Gastroesophageal sphincter (tissue), 4 donors: Measurements from ENCODE around the gene BCL2A1. TPM values are rescaled to one million over a fixed set of nuclear protein-coding genes. Genes with fewer than 3 reads are reported as not detected.

ENCODE experiments used
- ATAC-seq: fragments of 150-250 bp; one replicate; pipeline ENCODE4 v1.9.1; 2016; ENCODE audit warnings: mild to moderate bottlenecking, moderate library complexity
- H3K27ac ChIP-seq, 4 donors: fragments of 200-600 bp; sonication (generic) in 3 of 4; 1 replicate in 3 of 4; 2 replicates in 1 of 4; pipeline ENCODE4 v1.5.1; 2016 to 2019
- H3K27me3 ChIP-seq: fragments of 200-600 bp; sonication (generic); one replicate; pipeline ENCODE4 v1.5.1; 2019
- H3K36me3 ChIP-seq, 2 donors: fragments of 200-600 bp; sonication (generic); one replicate each; pipeline ENCODE4 v1.5.1; 2019; ENCODE audit warnings: control low read depth in 1 of 2
- H3K4me1 ChIP-seq, 3 donors: fragments of 200-600 bp; sonication (generic); 1 replicate in 2 of 3; 2 replicates in 1 of 3; pipeline ENCODE4 v1.5.1; 2016 to 2019; ENCODE audit warnings: control low read depth in 2 of 3
- H3K4me3 ChIP-seq, 2 donors: fragments of 200-600 bp; sonication (generic); one replicate each; pipeline ENCODE4 v1.5.1; 2019; ENCODE audit warnings: mild to moderate bottlenecking in 1 of 2, moderate library complexity in 1 of 2
- H3K9me3 ChIP-seq, 3 donors: fragments of 200-600 bp; sonication (generic); one replicate each; pipeline ENCODE4 v1.5.1; 2017 to 2019; ENCODE audit warnings: control low read depth in 2 of 3
- CTCF ChIP-seq, 4 experiments: fragments of 200-600 bp in 2 of 4; fragments of 450-650 bp in 2 of 4; sonication (generic) in 1 of 4; IDR thresholded peaks; one replicate each; pipeline ENCODE4 v1.5.1; 2017 to 2019; ENCODE audit warnings: antibody characterized with exemption in 4 of 4, mild to moderate bottlenecking in 2 of 4, moderate library complexity in 2 of 4
- EP300 ChIP-seq: sonication (generic); formaldehyde crosslinking; IDR thresholded peaks from one replicate; pipeline ENCODE4 v1.6.1; 2017; ENCODE audit warnings: antibody characterized with exemption, mild to moderate bottlenecking
- POLR2A ChIP-seq, 2 donors: fragments of 450-650 bp; IDR thresholded peaks; one replicate each; pipeline ENCODE4 v1.6.1; 2017; ENCODE audit warnings: antibody characterized with exemption in 2 of 2, mild to moderate bottlenecking in 2 of 2, moderate library complexity in 1 of 2
- POLR2AphosphoS5 ChIP-seq: sonication (generic); formaldehyde crosslinking; IDR thresholded peaks from one replicate; pipeline ENCODE4 v1.6.1; 2017; ENCODE audit warnings: antibody characterized with exemption
- WGBS, 2 donors: methylation state at CpG; one replicate each; pipeline ENCODE4 v1.1.5; 2018; ENCODE audit warnings: low coverage in 1 of 2; 5-methylcytosine and 5-hydroxymethylcytosine counted together
- total RNA-seq, 4 donors: library from RNA; depleted of rRNA; stranded (reverse); fragments of >200 nt; gene quantifications; one replicate each; pipeline ENCODE4 v1.1.0, GENCODE V29; 2016

Gene BCL2A1
- total RNA-seq, 4 donors from 2014 or later = 0.62 to 13.3 TPM; not detected in 2

DNA sequence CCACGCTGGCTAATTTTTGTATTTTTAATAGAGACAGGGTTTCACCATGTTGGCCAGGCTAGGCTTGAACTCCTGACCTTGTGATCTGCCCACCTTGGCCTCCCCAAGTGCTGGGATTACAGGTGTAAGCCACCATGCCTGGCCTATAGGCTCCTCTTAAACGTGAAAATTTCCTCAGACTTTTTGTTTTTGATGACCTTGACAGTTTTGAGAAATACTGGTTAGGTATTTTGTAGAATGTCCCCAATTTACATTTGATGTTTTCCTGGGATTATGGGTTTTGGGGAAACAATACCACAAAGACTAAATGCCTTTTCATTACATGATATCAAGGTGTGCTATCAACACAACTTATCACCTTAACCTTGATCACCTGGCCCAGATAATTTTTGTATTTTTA lies 20.7 kb downstream of the BCL2A1 start:
- WGBS, 2 donors = 75 to 88% methylated on average over 1 of the region's 2 CpGs

DNA sequence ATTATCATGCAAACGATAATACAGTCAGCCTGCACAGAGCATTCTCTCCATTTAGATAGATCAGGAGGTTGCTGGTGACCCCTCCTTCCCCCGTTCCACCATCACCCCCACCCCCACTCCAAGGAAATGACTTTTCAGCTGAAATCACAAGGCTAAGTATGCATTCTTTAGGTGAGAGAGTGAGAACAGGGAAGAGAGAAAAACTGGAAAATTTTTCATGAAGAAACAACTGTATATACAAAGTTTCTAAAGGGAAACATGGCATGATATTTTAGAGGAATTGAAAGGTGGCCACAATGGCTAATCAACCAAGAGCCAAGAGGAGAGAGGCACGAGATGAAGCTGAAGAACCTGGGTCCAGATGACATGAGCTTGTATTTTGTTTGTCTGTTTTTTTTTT lies 22.2 kb downstream of the BCL2A1 start:
- TF ChIP-seq POLR2AphosphoS5 = no peak
- no peak for TF ChIP-seq POLR2A (IDR thresholded peaks at IDR 0.05)
- no peak for TF ChIP-seq CTCF (IDR thresholded peaks at IDR 0.05)
- no peak for TF ChIP-seq EP300
- H3K4me1 ChIP-seq = no peaks in the 10 kb centered on the region

More for the DNA sequence above, 20.7 kb downstream of the BCL2A1 start:
- Histone ChIP-seq H3K27ac (no peak overlapping the region), H3K9me3 (no peaks in the 10 kb centered on the region), H3K27me3 (no peaks in the 10 kb centered on the region), H3K4me3 (no peak overlapping the region), H3K36me3 (no peaks in the 10 kb centered on the region), H3K4me1 (no peaks in the 10 kb centered on the region)
- TF ChIP-seq EP300 (no peak), POLR2AphosphoS5 (no peak), CTCF (IDR thresholded peaks at IDR 0.05) (no peak), POLR2A (IDR thresholded peaks at IDR 0.05) (no peak)
- ATAC-seq = no peak

GRCh38 chr15:79948095-79948695 lies 22.8 kb downstream of the BCL2A1 start:
- 74 to 76% methylated on average over 8 of the region's 10 CpGs for whole genome bisulfite sequencing, 2 donors
- Histone ChIP-seq H3K4me1 (no peaks in the 10 kb centered on the region), H3K36me3 (no peaks in the 10 kb centered on the region), H3K4me3 (no peak overlapping the region), H3K27me3 (no peaks in the 10 kb centered on the region), H3K27ac (no peak overlapping the region), H3K9me3 (no peaks in the 10 kb centered on the region)
- TF ChIP-seq CTCF (IDR thresholded peaks at IDR 0.05) (no peak), POLR2AphosphoS5 (no peak), EP300 (no peak), POLR2A (IDR thresholded peaks at IDR 0.05) (no peak)
- ATAC-seq = no peak

More for the DNA sequence above, 22.2 kb downstream of the BCL2A1 start:
- no peak overlapping the region for H3K27ac ChIP-seq
- H3K4me3 ChIP-seq = no peak overlapping the region
- ATAC-seq = no peak
- no peaks in the 10 kb centered on the region for H3K27me3 ChIP-seq
- H3K36me3 ChIP-seq = no peaks in the 10 kb centered on the region
- 67 to 70% methylated on average over 2 to 3 of the region's 3 CpGs for WGBS, 2 donors
- H3K9me3 ChIP-seq = no peaks in the 10 kb centered on the region

- ATAC-seq = no peak
- no peaks in the 10 kb centered on the region for H3K27me3 ChIP-seq
Observed at GRCh38 chr15:79947009-79947408, 24.0 kb downstream of the BCL2A1 start.

DNA sequence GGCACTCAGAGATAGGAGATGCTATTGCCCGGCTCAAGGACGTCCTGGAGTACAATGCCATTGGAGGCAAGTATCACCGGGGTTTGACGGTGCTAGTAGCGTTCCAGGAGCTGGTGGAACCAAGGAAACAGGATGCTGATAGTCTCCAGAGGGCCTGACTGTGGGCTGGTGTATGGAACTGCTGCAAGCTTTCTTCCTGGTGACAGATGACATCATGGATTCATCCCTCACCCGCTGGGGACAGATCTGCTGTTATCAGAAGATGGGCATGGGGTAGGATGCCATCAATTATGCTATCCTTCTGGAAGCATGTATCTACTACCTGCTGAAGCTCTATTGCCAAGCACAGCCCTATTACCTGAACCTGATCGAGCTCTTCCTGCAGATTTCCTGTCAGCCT lies 26.4 kb downstream of the BCL2A1 start:
- Histone ChIP-seq H3K36me3 (no peaks in the 10 kb centered on the region), H3K4me1 (no peaks in the 10 kb centered on the region), H3K27ac (no peak overlapping the region), H3K9me3 (no peaks in the 10 kb centered on the region), H3K27me3 (peaks cover 16% of the 10 kb centered on the region), H3K4me3 (no peak overlapping the region)
- no peak for TF ChIP-seq EP300
- TF ChIP-seq CTCF (IDR thresholded peaks at IDR 0.05) = no peak
- TF ChIP-seq POLR2AphosphoS5 = no peak
- TF ChIP-seq POLR2A (IDR thresholded peaks at IDR 0.05) = no peak
- ATAC-seq = no peak
- WGBS, 2 donors = 84% methylated on average over 6 of the region's 7 CpGs; no CpG with 5 or more reads in 1 of the 2 donors

More at GRCh38 chr15:79947009-79947408, 24.0 kb downstream of the BCL2A1 start:
- H3K4me1 ChIP-seq = no peaks in the 10 kb centered on the region
- H3K36me3 ChIP-seq = no peaks in the 10 kb centered on the region
- no peak overlapping the region for H3K4me3 ChIP-seq
- no peak overlapping the region for H3K27ac ChIP-seq
- no peak for TF ChIP-seq POLR2A (IDR thresholded peaks at IDR 0.05)
- H3K9me3 ChIP-seq = no peaks in the 10 kb centered on the region
